NCI-H1436 treated with DMSO at 0.1 percent for 48 hours (cell line): ENCODE data around the gene CSTPP1.
"Not testable (repeated sequence)": the region's sequence is repeated elsewhere in the genome, so short reads cannot be mapped to it uniquely, and the experiment has no call there.

Source experiments
- DNase-seq: peaks from one replicate; lab custom pipeline; 2025; lab: John Stamatoyannopoulos, UW

The CSTPP1 gene

DNA sequence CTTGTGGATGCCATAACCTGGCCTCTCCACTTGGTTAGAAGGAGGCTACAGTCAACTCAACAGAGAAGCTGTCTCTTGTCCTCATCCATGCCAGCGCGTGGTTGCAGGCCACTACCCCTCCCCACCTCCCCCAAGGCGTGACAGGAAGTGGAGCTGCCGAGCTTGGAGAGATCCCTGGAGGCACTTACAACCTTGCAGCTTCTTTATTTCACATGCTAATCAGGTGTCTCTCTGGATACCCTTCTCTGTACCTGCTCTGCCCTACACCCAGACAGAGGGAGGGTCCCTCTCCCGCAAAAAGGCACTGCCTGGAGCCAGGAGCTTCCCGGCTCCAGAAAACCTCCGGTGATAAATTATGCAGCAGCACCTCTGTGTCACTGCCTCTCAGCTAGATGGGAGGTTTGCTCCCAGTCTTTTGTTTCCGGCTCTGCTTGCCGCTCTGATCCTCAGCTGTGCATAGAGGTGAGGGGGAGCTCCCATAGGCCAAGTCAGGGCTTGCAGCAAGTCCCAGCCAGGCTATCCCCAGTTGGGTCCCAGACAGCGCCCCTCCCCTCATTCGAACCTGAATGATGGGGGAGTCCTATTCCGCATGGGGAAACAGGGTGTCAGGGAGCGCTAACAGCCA lies 23.9 kb upstream of the CSTPP1 start:
- peak; percentile 39 for DNase-seq

DNA sequence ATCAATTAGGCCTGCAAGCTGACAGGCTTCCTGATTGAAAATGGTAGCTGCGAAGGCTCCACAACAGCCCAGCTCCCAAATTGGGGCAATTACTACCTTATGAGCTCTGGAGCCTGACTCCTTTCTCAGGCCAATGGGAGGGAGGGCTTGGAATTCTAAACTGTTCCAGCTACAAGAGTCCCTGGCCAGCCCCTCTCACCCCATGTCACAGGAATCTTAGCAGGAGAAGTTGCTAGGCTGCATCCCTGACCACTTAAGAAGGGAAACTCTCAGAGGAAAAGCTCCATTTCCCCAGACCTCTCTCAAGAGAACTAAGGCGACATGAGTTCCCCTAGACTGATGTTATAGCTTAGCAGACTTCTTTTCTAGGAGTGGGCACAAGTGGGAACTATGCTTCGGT lies 23.1 kb upstream of the CSTPP1 start:
- DNase-seq, result no peak

DNA sequence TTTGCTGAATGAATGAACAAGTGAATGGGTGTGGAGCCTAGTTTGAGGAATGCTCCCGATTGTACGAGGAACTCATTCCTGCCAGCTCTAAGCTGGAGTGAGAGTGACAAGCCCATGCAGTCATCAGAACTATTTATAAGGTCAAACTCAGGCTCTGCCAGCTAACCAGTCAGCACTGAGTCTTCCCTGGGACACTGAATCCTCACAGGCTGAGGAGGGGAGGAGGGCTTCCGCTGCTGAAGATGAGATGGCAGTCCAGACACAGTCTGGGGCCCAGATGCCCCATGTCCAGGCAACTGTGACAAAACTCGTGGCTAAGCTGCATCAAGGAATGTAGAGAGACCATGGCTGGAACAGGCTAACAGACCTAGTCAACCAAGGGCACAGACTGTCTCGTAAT lies 22.2 kb upstream of the CSTPP1 start:
- DNase-seq, result no peak

DNA sequence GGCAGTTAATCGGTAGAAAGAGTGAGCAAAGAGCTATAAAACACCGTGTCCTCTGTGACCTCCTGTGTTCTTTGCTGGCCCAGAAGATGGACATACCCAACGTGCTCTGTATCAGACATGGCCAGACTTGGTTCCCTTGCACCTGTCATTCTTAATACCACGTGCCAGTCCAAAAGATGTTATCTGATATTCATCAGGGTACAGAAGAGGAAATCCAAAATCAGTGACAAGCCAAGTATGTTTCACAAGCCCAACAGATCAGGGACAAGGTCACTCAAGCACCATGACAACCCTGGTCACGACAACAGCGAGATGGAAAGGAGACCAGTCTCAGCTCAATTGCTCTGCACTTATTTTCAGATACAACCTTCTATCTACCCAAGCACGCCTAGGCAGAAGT lies 21.7 kb upstream of the CSTPP1 start:
- no peak for DNase-seq

DNA sequence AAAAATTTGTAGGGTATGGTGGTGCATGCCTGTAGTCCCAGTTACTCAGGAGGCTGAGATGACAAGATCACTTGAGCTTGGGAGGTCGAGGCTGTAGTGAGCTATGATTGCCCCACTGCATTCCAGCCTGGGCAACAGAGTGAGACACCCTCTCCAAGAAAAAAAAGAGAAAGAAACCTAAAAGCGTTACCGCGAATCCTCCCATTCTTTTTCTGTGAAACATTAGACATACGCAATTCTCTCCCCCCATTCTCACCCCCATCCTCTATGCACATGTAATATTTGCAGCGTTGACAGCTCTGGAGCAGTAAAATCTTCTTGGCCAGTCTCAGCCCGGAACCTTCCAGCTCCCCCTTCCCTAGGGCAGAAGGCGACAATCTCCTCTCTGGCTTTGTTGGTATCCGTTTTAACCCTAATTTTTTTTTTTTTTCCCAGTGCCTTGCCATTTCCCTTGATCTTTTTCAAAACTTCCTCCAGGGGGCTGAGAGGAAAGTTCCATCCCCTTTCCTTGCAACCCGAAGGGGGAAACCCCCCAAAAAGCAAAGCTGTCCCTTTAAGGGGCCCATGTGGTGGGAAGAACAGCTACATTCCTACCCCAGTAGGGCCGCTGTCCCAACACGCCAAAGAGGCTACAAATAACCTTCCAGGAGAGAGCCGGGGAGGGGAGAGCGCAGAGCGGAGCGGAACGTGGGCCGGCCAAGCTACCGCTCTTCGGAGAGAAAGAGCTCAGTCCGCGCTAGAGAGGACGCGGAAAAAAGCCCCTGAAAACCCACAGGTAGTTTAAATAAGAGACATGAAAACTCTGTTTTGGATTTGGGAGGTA lies 20.1 kb upstream of the CSTPP1 start:
- DNase-seq, result no peak

DNA sequence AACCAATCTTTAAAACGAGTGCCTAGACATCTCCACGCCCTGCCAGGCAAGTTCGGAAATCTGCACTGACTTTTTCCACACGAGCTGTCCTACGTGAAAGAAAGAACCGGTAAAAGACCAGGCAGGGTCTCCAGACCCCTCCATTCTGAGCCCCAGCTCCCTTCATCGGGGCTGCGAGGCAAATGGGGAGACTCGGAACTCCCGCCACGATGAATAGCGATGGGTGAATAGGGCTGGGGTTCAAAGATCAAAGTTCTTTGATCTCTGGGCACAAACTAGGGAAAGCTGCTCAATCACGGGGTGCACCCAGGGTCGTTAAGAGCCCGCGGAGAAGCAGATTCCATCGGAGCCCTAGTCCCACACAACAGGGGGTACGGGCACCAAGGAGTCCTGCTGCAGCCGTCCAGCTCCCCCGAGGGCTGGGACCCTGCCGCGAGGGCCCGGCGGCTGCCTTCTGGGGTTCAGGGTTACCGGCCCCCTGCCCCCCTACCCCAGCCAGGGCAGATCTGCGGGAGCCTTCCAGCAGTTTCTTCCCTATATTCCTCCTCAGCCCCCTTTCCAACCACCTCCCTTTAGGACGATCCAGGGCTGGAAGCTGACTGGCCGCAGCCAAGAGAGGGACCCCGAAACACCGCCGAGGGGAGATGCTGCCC lies 19.3 kb upstream of the CSTPP1 start:
- no peak for DNase-seq

DNA sequence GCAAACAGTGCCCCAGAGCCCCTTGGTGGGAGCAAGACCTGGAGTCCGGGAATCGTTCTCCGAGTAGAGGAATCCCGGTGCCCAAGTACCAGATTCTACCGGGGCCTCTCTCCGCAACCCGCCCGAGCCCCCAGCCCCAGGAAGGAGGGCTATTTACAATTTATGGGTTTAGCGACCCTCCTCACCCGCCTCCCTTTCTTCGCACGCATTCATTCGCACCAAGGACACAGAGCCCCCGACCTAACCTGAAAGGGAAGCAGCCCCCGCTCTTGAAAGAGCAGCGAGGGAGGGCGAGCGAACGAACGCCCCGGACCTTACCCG lies 18.8 kb upstream of the CSTPP1 start:
- DNase-seq, result no peak

DNA sequence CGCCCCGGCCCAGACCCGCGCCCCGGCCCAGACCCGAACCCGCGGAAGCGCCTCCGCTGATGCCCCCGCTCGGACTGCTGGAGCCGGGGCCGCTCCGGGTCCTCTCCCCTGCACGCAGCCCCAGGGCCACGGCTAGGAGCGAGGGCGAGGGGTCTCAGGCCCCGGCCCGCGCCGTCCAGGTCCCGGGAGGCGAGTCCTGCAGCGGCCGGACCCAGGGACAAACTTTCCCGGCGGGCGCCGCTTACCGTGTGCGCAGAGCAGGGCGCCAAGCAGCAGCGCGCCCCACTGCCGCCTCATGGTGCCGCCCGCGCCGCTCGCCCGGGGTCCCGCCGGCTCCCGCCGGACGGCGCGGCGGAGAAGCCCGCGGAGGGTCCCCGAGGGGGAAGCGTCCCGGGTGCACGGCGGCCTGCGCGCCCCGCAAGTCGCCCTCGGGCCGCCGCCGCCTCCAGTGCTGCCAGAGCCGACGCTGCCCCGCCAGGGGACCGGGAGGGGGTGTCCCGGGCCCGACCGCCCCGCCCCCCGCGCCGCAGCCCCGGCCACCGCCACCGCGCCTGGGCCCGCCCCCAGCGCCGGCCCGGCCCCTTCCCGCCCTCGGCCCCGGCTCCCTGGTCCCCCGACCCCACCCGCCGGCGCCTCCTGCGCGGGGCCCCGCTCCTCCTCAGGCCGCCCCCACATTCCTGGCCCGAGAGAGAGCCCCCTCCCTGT lies 18.3 kb upstream of the CSTPP1 start, which contains the start of gene LRP4:
LRP4 (minus strand) TSS at position 468 of the 705 bp plus-strand sequence; CDS start at position 297, 171 bp downstream.
- no peak for DNase-seq

DNA sequence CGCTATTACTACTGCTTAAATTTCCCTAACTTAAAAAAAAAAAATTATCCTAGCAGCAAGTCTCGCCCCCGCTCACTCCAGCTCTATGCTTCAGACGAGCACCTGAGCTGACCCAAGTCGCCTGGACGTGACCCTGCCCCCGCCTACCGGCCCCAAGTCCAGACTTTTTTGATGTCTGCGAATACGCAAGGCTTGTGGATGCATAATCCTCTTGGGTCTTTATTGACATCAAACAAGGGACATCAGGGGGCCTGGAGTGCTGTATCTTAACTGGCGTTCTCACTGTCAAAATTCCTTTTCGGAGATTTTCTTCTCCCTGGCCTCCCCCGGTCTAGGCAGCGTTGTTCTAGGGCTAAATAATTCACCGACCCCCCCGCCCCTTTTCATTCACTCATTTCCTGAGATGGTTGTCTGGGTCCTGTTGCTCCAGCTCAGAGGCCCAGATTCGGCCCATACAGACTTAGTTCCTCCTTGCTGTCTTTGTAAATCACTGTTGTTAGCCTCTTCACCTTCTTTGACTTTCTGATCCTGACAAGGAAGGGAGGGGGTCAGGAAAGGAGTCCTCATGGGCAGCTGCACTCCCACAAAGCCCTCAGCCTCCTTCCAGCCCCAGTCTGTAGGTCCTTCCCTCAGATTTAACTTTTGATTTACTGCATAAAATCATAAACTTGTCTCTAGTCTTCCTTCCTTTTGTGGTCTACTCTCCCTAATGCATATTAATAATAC lies 17.6 kb upstream of the CSTPP1 start:
- DNase-seq, result no peak

DNA sequence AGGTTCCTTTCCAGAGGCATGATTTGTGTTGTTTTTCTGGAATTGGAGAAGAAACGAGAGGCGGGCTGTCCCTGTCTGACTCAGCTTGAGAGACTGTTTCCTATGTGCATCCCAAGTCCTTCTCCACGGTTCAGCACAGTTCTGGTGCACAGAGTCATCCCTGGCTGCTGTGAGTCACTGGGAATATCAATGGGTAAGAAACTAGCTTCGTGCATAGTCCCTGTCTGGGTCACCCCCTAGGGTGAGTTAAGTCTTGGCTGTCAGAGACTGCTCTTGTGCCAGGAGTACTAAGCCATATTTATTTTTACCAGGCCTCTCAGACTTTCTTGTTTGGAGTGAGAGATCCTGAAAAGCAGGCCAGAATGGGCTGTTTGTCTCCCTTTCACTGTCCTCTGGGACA lies 15.8 kb upstream of the CSTPP1 start:
- DNase-seq, result no peak

DNA sequence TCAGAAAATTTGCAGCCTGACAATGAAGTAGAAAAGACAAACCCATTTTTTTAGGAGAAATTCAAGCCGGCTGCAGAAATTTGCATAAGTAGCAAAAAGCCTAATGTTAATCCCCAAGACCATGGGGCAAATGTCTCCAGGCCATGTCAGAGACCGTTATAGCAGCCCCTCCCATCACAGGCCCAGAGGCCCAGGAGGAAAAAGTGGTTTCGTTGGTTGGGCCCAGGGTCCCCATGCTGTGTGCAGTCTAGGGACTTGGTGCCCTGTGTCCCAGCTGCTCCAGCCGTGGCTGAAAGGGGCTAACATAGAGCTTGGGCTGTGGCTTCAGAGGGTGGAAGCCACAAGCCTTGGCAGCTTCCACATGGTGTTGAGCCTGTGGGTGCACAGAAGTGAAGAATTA lies 8.6 kb upstream of the CSTPP1 start:
- not testable (repeated sequence) for DNase-seq

DNA sequence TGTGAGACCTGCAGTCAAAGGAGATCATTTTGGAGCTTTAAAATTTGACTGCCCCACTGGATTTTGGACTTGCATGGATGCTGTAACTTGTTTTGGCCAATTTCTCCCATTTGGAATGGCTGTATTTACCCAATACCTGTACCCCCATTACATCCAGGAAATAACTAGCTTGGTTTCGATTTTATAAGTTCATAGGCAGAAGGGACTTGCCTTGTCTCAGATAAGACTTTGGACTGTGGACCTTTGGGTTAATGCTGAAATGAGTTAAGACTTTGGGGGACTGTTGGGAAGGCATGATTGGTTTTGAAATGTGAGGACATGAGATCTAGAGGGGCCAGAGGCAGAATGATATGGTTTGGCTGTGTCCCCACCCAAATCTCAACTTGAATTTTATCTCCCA lies 7.9 kb upstream of the CSTPP1 start:
- not testable (repeated sequence) for DNase-seq

DNA sequence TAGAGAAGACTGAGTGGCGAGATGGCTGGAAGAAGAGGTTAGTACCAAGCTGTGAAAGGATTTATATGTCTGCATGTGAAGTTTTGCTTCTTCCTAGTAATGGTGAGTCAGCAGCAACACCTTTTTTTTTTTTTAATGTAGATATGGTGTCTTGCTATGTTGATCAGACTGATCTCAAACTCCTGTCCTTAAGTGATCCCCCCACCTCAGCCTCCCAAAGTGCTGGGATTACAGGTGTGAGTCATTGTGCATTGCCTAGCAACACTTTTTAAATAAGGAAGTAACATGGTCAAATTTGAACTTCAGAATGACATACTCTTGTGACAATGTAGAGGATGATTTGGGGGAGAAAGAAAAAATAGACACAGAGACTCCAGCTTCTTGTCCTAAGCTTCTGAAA lies 6.5 kb upstream of the CSTPP1 start:
- DNase-seq, result peak; percentile 4

DNA sequence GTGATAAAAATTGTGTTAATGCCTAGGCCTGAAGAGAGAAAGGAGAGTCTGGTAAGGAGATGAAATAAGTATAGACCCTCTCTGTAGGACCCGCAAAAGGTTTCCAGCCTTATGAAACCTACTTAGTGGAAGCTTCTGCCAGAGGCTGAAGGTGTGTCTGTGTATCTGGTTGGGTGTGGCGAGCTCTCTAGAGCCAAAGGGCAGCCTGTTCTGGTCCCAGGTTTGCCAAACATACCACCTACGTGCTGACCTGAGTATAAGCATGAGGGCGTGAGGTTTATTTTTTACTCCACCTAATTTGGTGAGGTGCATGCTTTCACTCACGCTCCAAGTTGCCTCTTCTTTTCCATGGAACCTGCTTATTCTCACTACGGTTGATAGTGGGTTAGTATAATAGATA lies 5.6 kb downstream of the CSTPP1 start:
- no peak for DNase-seq

DNA sequence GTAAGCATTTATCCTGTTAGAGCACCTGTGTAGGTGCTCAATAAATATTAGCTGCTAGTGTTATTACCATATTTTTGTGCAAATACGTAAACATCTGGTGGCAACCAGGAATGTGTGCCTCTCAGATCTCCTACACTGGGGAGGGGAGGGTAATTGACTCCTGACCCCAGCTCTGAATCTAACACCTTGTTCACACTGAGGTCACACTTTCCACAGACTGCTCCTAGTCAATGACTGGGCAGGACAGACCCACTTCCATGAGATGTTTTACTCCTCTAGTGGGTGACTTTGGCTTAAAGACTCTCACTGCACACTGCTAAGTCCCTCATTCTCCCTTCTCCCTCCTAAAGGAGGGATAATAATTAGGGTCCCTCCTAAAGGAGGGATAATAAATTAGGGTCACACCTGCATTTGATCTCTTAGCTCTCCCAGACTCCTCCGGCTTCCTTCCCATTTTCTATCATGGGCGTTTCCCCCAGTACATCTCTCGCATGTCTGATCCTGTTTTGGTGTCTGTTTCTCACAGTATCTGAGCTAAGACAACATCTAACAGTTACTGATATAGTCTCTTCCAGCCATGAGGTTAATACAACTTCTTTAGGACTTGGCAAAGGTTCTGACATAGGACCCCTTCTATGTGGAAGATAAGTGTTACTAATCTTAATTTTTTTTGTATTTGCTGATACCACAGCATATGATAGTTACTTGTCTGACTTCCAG lies 8.0 kb downstream of the CSTPP1 start:
- DNase-seq, result no peak

DNA sequence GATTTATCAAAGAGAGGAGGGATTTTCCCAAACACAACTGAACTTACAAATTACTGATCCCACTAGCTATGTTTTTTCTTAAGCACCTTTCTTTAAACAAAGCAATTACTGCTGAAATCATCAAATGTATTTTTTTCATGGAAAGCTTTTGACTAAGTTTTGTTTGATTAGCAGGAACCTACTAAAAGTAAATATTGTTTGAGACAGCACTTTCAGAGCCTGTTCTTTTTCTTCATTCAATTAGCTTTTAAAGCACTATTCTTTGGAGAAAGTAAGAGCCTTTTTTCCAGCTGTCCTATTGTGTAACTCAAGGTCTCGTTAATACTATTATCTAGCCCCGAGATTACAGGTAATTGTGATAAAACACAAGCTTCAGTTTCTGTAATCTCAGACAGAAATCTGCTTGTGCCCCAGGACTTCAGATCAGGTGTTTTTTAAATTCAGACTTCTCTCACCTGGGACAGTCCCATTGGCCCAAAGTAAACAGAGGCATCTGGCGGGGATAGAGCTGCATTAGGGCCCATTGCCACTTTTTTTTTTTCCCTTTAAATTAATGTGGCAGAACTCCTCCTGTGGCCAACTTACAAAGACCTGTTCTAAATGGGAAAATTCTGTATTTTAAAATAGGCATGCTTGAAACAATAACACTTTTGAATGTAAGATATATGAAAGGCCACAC lies 11.0 kb downstream of the CSTPP1 start:
- peak; percentile 9 for DNase-seq

DNA sequence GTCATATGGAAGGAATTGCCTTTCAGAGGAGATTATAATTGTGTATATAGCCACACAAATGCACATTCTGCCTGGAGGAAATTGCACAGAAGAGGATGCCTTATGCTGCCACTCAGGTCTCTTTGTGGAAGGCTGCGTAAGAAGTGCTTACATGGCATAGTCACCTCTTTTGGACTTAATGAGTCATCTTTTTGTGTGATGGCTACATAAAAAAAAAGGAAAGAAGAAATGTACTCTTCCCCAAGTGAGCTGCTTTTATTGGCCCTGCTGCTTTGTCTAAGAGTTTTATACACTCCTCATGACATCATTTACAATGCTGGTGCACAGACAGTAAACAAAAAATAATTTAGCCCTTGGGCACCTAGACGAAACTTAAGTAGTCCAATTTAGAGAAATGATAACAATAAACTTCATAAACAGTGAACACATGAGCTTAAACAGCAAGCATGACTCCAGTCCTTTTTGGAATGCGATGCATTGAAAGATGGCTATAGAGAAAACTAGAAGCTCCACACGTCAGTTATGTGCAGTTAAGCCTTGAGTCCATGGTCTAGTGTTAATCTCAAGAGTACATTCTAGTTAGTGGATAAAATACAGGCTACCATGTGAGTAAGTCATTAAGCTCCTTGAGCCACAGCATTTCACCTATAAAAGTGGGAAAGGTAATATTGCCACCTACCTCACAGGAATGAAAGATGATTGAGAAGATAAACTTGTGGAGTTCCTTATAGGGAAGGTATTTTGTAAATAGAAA lies 12.0 kb downstream of the CSTPP1 start:
- DNase-seq, result peak; percentile 34

DNA sequence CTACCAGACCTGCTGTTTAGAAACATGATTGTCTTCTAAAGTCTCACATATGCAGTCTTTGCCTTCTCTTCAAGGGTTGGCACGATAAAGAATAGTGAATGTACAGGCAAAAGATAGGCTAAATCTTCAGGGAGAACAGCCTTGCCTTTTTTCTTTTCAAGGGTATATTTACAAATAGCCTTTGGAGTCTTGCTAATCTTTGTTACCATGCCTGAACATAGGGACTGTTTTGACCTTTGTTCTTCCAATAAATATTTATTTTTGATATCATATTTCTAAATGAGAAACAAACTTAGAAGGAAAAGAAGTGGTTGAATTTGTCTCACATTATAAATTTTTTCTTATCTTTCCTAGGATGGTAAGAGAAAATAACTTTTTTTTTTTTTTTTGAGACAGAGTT lies 12.7 kb downstream of the CSTPP1 start:
- DNase-seq, result no peak

DNA sequence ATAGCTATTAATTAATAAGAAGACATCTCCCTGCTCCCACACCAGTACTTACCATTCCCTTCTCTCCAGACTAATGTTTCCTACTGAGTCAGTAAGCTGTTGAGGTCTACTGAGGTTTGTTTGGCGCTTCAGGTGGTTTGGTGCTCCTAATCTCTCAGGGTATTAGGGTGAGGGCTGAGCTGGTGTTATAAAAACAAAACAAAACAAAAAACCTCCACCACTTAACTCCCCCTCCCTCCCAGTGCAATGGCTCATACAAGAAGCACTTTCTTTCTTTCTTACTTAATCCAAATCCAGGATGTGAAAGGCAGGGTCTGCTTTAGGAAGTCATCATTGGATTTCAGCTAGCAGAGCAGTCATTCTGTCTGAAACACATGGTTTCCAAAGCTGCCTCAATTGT lies 15.3 kb downstream of the CSTPP1 start:
- DNase-seq, result no peak

DNA sequence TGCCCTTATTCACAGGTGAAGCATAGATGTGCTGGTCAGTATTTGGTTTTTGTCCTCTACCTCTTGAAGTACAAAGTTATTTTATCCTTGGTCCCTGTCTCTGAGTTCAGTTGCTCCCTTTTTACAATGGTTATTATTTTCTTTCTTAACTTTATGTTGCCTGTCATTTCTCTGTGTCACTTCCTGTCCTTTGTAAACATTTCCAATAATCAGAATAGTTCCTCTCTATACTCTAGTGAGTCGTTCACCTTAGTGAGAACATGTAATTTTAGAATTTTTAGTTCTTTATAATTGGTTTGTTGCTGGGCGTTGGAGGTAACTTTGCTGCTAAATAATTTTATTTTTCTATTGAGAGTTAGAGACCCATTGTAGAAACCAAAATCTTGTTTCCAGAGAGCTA lies 16.0 kb downstream of the CSTPP1 start:
- DNase-seq, result no peak
